ENCODE results near the gene FOXK1. TPM values are rescaled to one million over a fixed set of nuclear protein-coding genes. Genes with fewer than 3 reads are reported as not detected.

Gene FOXK1
- total and polyA plus RNA-seq, 2 of the 13 experiments (the other 11 are each of a cell fraction or from before 2014, with no cell fraction given): 4.6 to 8.8 TPM

GRCh38 chr7:4713183-4713784, 31.2 kb downstream of the FOXK1 start (continued):
- TF ChIP-seq, protein P1, sequence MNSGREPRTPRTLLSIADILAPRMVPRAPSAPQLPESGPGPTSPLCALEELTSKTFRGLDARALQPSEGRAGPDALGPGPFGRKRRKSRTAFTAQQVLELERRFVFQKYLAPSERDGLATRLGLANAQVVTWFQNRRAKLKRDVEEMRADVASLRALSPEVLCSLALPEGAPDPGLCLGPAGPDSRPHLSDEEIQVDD (CRISPR knock-in tag; IDR thresholded peaks at IDR 0.05; ENCODE audit: borderline replicate concordance): no peak
- no peak for TF ChIP-seq ZNF30 (CRISPR knock-in tag; IDR thresholded peaks at IDR 0.05)
- no peak for TF ChIP-seq ZNF780A (CRISPR knock-in tag; IDR thresholded peaks at IDR 0.05)
- no peak for TF ChIP-seq MTF1 (CRISPR knock-in tag; IDR thresholded peaks at IDR 0.05)
- no peak for TF ChIP-seq ZNF367 (CRISPR knock-in tag; IDR thresholded peaks at IDR 0.05; ENCODE audit: borderline replicate concordance)
- TF ChIP-seq PCBP2 (optimal IDR thresholded peaks at IDR 0.05; ENCODE audit: low read depth, low read length, poor library complexity, severe bottlenecking): no peak
- TF ChIP-seq DMTF1 (CRISPR knock-in tag; IDR thresholded peaks at IDR 0.05): no peak

- in situ Hi-C loops (cut with HindIII; ENCODE audit: extremely low pct_ligation_motif_present, low pct_unique_long_range_greater_than_20kb): no loop called here
- WGBS (ENCODE audit: low lambda C conversion rate): 95% methylated on average over 15 of the region's 15 CpGs
- Histone ChIP-seq H3K4me1 (ENCODE audit: insufficient read depth, low read length) (peaks cover 66% of the 10 kb centered on the region), H3K4me2 (ENCODE audit: low read depth, low read length) (no peak overlapping the region), H2AFZ (ENCODE audit: low read length) (no peak overlapping the region), H3K4me3 (replicated peaks in 1 of 3; ENCODE audit: insufficient read depth in 1 of 3, low read depth in 2 of 3, low read length in 3 of 3) (no peak overlapping the region), H3K9ac (ENCODE audit: insufficient read depth, low read depth, low read length) (no peak overlapping the region), H3K27ac (ENCODE audit: extremely low read length, insufficient read depth, low read length) (no peak overlapping the region), H3K79me2 (ENCODE audit: insufficient read depth, low read length) (peaks cover 76% of the 10 kb centered on the region), H4K20me1 (ENCODE audit: insufficient read depth, low read length) (peaks cover 76% of the 10 kb centered on the region), H3K27me3 (ENCODE audit: control insufficient read depth in 1 of 2, insufficient read depth in 2 of 2, low read length in 2 of 2) (no peaks in the 10 kb centered on the region), H3K36me3 (replicated peaks in 1 of 2; ENCODE audit: control insufficient read depth in 1 of 2, insufficient read depth in 2 of 2, low read length in 2 of 2) (peaks cover 5 to 20% of the 10 kb centered on the region in 2 experiments; a peak in 4 of 5 replicates), H3K9me3 (ENCODE audit: low read length) (no peaks in the 10 kb centered on the region)
- ChIA-PET POLR2A (interaction anchor here (0.5 to 1.6 kb wide), 2 partner anchors 53 to 73 kb away, joined by 3 to 4 read pairs; no protein-coding TSS in a partner anchor), CTCF (ENCODE audit: low intra/inter-chr PET ratio, low total read pairs) (no interaction called here)
- no peak for ATAC-seq
- no peak for DNase-seq (ENCODE audit: low spot score)
- no peak for FAIRE-seq
- BruUV-seq (replicated peaks): no TSS peak
- intact Hi-C loops (cut with micrococcal nuclease; ENCODE audit: unreplicated experiment): no loop called here
- TF ChIP-seq ZZZ3 (CRISPR knock-in tag; IDR thresholded peaks at IDR 0.05; ENCODE audit: borderline replicate concordance): no peak
- TF ChIP-seq PHF21A (CRISPR knock-in tag; IDR thresholded peaks at IDR 0.05): no peak
- TF ChIP-seq ZBTB34 (CRISPR knock-in tag; IDR thresholded peaks at IDR 0.05): no peak
- no peak for TF ChIP-seq PITX1 (CRISPR knock-in tag; IDR thresholded peaks at IDR 0.05)
- TF ChIP-seq ZNF724P (CRISPR knock-in tag; IDR thresholded peaks at IDR 0.05; ENCODE audit: borderline replicate concordance): no peak
- no peak for TF ChIP-seq NR3C1 (CRISPR knock-in tag; IDR thresholded peaks at IDR 0.05)
- TF ChIP-seq ZNF276 (CRISPR knock-in tag; IDR thresholded peaks at IDR 0.05; ENCODE audit: low read depth): no peak
- TF ChIP-seq, protein P2, sequence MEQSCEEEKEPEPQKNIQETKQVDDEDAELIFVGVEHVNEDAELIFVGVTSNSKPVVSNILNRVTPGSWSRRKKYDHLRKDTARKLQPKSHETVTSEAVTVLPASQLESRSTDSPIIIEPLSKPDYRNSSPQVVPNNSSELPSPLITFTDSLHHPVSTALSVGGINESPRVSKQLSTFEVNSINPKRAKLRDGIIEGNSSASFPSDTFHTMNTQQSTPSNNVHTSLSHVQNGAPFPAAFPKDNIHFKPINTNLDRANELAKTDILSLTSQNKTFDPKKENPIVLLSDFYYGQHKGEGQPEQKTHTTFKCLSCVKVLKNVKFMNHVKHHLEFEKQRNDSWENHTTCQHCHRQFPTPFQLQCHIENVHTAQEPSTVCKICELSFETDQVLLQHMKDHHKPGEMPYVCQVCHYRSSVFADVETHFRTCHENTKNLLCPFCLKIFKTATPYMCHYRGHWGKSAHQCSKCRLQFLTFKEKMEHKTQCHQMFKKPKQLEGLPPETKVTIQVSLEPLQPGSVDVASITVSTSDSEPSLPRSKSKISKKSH (CRISPR knock-in tag; IDR thresholded peaks at IDR 0.05; ENCODE audit: borderline replicate concordance): no peak
Measured at GRCh38 chr7:4714161-4714700, 32.1 kb downstream of the FOXK1 start.

Measured in HepG2 (cell line).